GM23248 (cell line): ENCODE measurements around the gene ZMAT3.

Experiments
- EZH2 ChIP-seq: fragments of 200-600 bp; sonication (generic); IDR thresholded peaks from 2 replicates; pipeline ENCODE4 v1.6.1; 2018; ENCODE audit warnings: antibody characterized with exemption, mild to moderate bottlenecking; ENCODE audit not compliant: insufficient read depth, poor library complexity, severe bottlenecking
- EZH2phosphoT487 ChIP-seq: fragments of 200-600 bp; sonication (generic); IDR thresholded peaks from 2 replicates; pipeline ENCODE4 v1.6.1; 2018; ENCODE audit warnings: antibody characterized with exemption, moderate library complexity, mild to moderate bottlenecking, low read depth; ENCODE audit not compliant: insufficient read depth

DNA sequence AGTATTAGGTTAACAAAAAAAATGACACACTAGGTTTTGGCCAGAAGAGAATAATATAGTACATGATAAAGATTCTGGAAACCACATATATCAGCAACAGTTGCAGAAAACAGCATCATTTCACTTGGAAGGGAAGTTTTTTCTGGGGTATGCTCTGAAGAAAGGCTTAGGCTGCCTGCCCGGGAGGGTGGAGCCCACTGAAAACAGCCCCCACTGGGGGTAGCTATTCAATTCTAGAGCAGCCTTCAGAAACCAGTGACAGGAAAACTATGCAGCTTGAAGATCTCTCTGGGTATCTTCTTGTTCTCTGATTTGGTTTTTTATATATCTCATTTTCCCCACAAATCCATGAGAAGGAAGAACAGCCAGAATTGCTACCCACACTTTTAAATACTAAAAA lies 43.2 kb downstream of the ZMAT3 start:
- TF ChIP-seq EZH2, result no peak
- no peak for TF ChIP-seq EZH2phosphoT487
